HG03565 (cell line): ENCODE results near the gene RGS8.

Source experiments
- ATAC-seq: cut with Tn5 transposase; IDR thresholded peaks from one replicate; pipeline ENCODE4 v1.9.1; 2021; ENCODE audit warnings: mild to moderate bottlenecking, moderate library complexity; ENCODE audit not compliant: unreplicated experiment

RGS8 gene, protein sequence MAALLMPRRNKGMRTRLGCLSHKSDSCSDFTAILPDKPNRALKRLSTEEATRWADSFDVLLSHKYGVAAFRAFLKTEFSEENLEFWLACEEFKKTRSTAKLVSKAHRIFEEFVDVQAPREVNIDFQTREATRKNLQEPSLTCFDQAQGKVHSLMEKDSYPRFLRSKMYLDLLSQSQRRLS

GRCh38 chr1:182684116-182684828 lies at the start of gene RGS8:
Gene RGS8, minus strand, starts transcription at chr1:182684587. Its CDS starts 14,938 bp downstream, at chr1:182669649.
- ATAC-seq, result no peak

DNA sequence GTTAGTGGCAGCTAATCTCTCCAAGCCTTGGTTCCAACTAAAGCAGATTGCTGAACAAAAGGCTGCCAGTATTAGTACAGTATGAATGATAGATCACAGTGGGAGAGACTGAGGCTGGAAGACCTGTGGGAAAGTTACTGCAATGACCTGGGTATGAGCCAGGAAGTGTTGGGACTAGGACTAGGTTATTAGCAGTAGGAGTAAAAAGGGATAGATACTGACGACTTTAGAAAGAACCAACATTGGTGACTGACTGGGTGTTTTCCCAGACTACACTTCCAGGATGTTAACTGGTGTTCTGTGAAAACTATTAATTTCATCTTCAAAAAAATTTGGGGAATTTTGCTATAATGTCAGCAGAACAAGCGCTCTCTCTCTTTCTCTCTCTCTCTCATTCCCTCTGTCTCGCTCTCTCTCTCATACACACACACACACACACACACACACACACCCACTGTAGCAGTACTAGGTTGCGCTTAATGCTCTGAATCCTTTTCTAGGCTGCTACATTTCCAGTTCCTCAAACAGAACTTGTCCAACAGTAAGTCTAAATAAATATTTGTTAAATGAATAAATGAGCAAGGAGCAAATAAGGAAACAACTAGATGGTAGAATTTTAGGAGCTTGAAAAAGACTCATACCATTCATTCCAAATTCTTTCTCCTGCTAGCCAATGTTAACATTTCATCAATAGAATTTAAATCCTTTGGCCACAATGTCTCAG lies 47.6 kb upstream of the RGS8 start:
- ATAC-seq, result no peak

DNA sequence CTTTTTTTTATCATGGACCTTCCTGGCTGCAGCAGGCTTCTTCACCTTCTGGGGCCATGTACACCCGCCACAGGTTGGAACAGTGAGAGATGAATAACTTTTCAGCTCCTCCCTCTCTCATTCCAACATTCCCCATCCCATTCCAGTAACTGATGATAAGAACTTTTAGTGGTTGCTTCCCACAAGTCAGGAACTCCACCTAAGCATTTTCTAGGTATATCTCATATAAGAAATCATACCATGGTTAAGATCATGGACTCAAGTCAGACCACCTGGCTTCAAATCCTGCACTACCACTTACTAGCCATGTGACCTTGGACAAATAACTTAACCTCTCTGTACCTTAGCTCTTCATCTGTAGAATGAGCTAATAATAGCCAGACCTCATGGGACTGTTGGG lies 42.5 kb upstream of the RGS8 start:
- ATAC-seq, result no peak

GRCh38 chr1:182725259-182726255 lies 41.2 kb upstream of the RGS8 start:
- no peak for ATAC-seq

GRCh38 chr1:182724215-182724614 lies 39.8 kb upstream of the RGS8 start:
- no peak for ATAC-seq

DNA sequence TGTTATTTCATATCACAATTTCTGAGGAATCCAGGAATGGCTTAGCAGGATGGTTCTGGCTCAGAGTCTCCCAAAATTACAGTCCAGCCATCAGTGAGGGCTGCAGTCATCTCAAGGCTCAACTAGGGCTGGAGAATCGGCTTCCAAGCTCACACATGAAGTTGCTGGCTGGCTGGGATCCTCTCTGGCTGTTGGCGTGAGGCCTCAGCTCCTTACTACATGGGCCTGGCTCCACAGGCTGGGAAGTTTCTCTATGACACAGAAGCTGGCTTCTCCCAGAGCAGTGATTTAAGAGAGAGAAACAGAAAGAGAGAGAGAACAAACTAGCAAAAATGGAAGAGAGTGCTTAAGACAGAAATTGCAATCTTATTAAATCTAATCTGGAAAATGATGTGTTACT lies 38.8 kb upstream of the RGS8 start:
- ATAC-seq, result no peak

DNA sequence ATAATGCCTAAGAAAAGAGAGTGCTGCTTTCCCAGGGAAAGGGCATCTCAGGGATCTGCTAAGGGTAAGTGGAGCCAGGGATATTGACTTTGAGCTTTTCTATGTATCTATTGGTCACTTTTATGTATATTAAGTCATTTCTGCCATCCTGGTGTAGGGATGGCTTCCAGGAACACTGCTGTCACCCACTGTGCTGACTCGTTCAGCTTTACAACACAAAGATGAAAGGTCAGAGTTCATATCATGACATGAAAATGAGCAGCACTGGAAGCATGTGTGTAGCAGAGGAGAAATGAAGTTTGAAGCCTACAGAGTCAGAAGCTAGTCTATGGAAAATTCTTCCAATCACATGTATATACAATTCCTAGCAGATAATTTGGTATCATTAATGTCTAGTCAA lies 37.1 kb upstream of the RGS8 start:
- ATAC-seq, result no peak

- no peak for ATAC-seq
Observed at GRCh38 chr1:182720463-182720862, 36.1 kb upstream of the RGS8 start.

GRCh38 chr1:182719553-182719952 lies 35.2 kb upstream of the RGS8 start:
- ATAC-seq, result no peak

DNA sequence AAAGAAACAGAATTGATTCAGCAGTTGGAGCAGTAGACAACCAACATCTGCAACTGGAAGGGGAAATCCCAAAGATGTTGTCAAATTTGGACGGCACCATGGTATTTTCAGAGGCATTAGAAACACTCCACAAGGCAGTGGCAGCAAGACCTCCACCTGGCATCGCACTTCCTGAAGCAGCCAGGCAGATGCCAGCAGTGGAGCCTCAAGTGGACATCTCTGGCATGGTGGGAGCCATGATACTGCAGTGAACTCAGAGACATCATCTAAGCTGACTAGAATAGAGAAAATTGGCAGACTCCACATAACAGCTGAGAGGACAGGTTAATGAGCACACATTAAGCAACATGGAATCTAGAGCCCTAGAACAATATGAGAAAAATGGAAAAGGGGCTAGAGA lies 33.9 kb upstream of the RGS8 start:
- no peak for ATAC-seq

DNA sequence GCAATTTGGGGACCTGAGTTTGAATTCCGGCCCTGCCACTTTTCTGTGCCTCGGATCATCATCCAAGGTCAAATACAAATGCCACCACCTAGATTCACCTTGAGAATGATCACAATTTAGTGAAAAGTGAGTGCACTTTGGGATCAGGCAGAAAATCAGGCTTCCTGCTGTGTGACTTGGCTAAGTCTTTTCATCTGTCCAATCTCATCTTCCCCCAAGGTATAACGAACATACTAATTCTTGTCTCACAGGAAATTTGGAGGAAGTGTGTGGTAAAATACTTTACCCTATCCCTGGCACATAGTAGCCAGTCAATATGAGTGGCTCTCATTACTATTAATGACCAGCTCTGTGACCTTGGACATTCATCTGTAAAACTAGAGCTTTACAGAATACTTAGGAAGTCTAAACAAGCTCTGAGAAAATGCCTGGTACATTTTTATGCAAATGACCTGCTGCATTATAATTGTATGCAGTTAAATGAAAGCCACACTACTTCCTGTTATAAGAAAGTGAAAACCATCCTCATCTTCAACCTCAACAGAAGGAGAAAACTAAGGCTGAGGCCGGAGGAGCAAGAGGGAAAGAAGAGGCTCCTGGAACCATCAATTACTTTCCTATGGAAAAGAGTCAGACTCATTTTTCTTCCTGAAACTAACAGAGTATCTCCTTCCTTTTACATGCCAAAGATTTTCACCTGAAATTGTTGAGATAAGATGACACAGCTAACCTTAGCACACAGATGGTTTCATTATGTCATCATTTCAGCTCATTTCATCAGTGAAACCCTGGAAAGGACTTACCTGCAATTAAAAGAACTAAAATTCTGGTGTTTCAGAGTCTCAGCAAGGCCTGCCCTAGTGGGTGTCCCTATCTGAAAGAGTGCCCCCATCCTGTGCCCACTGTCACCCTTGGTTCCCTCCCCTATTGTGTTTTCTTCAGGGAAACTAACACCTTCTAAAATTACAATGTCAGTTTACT lies 32.6 kb upstream of the RGS8 start:
- ATAC-seq, result no peak

- no peak for ATAC-seq
Observed at GRCh38 chr1:182715531-182715930, 31.1 kb upstream of the RGS8 start.

- ATAC-seq, result no peak
Observed at GRCh38 chr1:182714546-182714945, 30.2 kb upstream of the RGS8 start.

- ATAC-seq, result no peak
Observed at GRCh38 chr1:182713939-182714338, 29.6 kb upstream of the RGS8 start.

- no peak for ATAC-seq
Observed at GRCh38 chr1:182713492-182713891, 29.1 kb upstream of the RGS8 start.

GRCh38 chr1:182709855-182710254 lies 25.5 kb upstream of the RGS8 start:
- ATAC-seq, result no peak

DNA sequence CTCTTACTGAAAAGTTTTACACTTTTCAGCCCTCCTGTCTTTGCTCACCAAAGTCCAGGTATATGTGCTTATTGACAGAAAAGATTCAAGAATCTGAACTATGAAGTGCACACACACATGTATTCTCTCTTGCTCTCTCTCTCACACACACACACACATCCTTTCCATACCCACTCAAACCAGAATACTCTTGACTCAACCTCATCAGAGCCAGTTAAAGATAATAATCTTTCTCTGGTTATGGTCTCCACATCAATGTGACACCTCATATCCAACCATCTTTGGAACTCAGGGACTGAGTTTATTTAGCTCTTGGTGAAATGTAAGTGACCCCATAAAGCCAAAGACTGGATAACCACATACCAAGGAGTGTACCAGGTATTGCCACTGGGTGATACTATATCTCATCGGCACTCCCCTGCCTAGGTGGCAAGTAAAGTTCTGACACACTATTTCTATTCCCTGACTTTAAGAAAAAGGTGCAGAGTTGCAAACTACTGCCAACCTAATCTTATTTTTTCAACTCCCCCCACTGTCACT lies 24.9 kb upstream of the RGS8 start:
- ATAC-seq, result no peak

GRCh38 chr1:182707122-182707521 lies 22.7 kb upstream of the RGS8 start:
- ATAC-seq, result no peak

GRCh38 chr1:182704677-182705076 lies 20.3 kb upstream of the RGS8 start:
- ATAC-seq, result no peak
